ENCODE data around the gene PDZD2.
"Not testable (repeated sequence)": the region's sequence is repeated elsewhere in the genome, so short reads cannot be mapped to it uniquely, and the experiment has no call there.

Gene PDZD2

GRCh38 chr5:31688515-31689092, 49.7 kb downstream of the PDZD2 start:
- Histone ChIP-seq H3K9me3 (ENCODE audit: insufficient read depth, low read depth, low read length) (no peaks in the 10 kb centered on the region), H3K4me3 (ENCODE audit: low read length, poor library complexity, severe bottlenecking) (no peak overlapping the region), H3K27me3 (ENCODE audit: insufficient read depth, low read length, poor library complexity, severe bottlenecking) (no peaks in the 10 kb centered on the region), H3K36me3 (ENCODE audit: insufficient read depth, low read length) (no peaks in the 10 kb centered on the region), H3K4me1 (ENCODE audit: insufficient read depth, low read length, poor library complexity, severe bottlenecking) (no peaks in the 10 kb centered on the region), H4K20me1 (ENCODE audit: insufficient read depth, low read length, poor library complexity, severe bottlenecking) (no peaks in the 10 kb centered on the region), H3K9me2 (replicated peaks; ENCODE audit: low read depth, low read length) (no peaks in the 10 kb centered on the region), H3K9ac (ENCODE audit: low read depth, low read length, poor library complexity, severe bottlenecking) (no peak overlapping the region), H3K4me2 (ENCODE audit: low read depth, low read length, poor library complexity, severe bottlenecking) (no peak overlapping the region), H3K79me2 (ENCODE audit: insufficient read depth, low read length) (no peaks in the 10 kb centered on the region), H2AFZ (ENCODE audit: low read length) (no peak overlapping the region), H3F3A (ENCODE audit: low read depth) (no peaks in the 10 kb centered on the region)
- TF ChIP-seq CTCF (conservative IDR thresholded peaks at IDR 0.05; ENCODE audit: low read length) (no peak), EZH2phosphoT487 (IDR thresholded peaks at IDR 0.05; ENCODE audit: borderline replicate concordance) (no peak)

- not testable (repeated sequence) for H3K79me2 ChIP-seq (ENCODE audit: insufficient read depth, low read length); H3F3A ChIP-seq (ENCODE audit: low read depth); H3K4me2 ChIP-seq (ENCODE audit: low read depth, low read length, poor library complexity, severe bottlenecking); H3K27me3 ChIP-seq (ENCODE audit: insufficient read depth, low read length, poor library complexity, severe bottlenecking); H3K9ac ChIP-seq (ENCODE audit: low read depth, low read length, poor library complexity, severe bottlenecking); H3K4me3 ChIP-seq (ENCODE audit: low read length, poor library complexity, severe bottlenecking); H3K9me2 ChIP-seq (replicated peaks; ENCODE audit: low read depth, low read length); H3K4me1 ChIP-seq (ENCODE audit: insufficient read depth, low read length, poor library complexity, severe bottlenecking); H4K20me1 ChIP-seq (ENCODE audit: insufficient read depth, low read length, poor library complexity, severe bottlenecking); H3K36me3 ChIP-seq (ENCODE audit: insufficient read depth, low read length); H2AFZ ChIP-seq (ENCODE audit: low read length); H3K9me3 ChIP-seq (ENCODE audit: insufficient read depth, low read depth, low read length)
These were observed 52.5 kb downstream of the PDZD2 start for GRCh38 chr5:31691408-31691807.

GRCh38 chr5:31692561-31693221, 53.8 kb downstream of the PDZD2 start:
- TF ChIP-seq EZH2phosphoT487 (IDR thresholded peaks at IDR 0.05; ENCODE audit: borderline replicate concordance) (no peak), CTCF (conservative IDR thresholded peaks at IDR 0.05; ENCODE audit: low read length) (no peak)
- H3K9ac ChIP-seq (ENCODE audit: low read depth, low read length, poor library complexity, severe bottlenecking) = no peak overlapping the region

GRCh38 chr5:31698673-31699072, 59.7 kb downstream of the PDZD2 start:
- Histone ChIP-seq H3K27me3 (ENCODE audit: insufficient read depth, low read length, poor library complexity, severe bottlenecking) (no peaks in the 10 kb centered on the region), H3K9me2 (replicated peaks; ENCODE audit: low read depth, low read length) (no peaks in the 10 kb centered on the region), H3K4me2 (ENCODE audit: low read depth, low read length, poor library complexity, severe bottlenecking) (no peak overlapping the region), H4K20me1 (ENCODE audit: insufficient read depth, low read length, poor library complexity, severe bottlenecking) (no peaks in the 10 kb centered on the region), H3K4me1 (ENCODE audit: insufficient read depth, low read length, poor library complexity, severe bottlenecking) (no peaks in the 10 kb centered on the region), H3K9me3 (ENCODE audit: insufficient read depth, low read depth, low read length) (no peaks in the 10 kb centered on the region), H3K4me3 (ENCODE audit: low read length, poor library complexity, severe bottlenecking) (no peak overlapping the region), H3K36me3 (ENCODE audit: insufficient read depth, low read length) (no peaks in the 10 kb centered on the region), H3K9ac (ENCODE audit: low read depth, low read length, poor library complexity, severe bottlenecking) (no peak overlapping the region), H2AFZ (ENCODE audit: low read length) (no peak overlapping the region), H3F3A (ENCODE audit: low read depth) (no peaks in the 10 kb centered on the region), H3K79me2 (ENCODE audit: insufficient read depth, low read length) (no peaks in the 10 kb centered on the region)
- no peak for TF ChIP-seq EZH2phosphoT487 (IDR thresholded peaks at IDR 0.05; ENCODE audit: borderline replicate concordance)
- no peak for TF ChIP-seq CTCF (conservative IDR thresholded peaks at IDR 0.05; ENCODE audit: low read length)

More at GRCh38 chr5:31692561-31693221, 53.8 kb downstream of the PDZD2 start:
- Histone ChIP-seq H3K9me3 (ENCODE audit: insufficient read depth, low read depth, low read length) (no peaks in the 10 kb centered on the region), H3K4me3 (ENCODE audit: low read length, poor library complexity, severe bottlenecking) (no peak overlapping the region), H3K4me1 (ENCODE audit: insufficient read depth, low read length, poor library complexity, severe bottlenecking) (no peaks in the 10 kb centered on the region), H3K36me3 (ENCODE audit: insufficient read depth, low read length) (no peaks in the 10 kb centered on the region), H4K20me1 (ENCODE audit: insufficient read depth, low read length, poor library complexity, severe bottlenecking) (no peaks in the 10 kb centered on the region), H3K27me3 (ENCODE audit: insufficient read depth, low read length, poor library complexity, severe bottlenecking) (no peaks in the 10 kb centered on the region), H3K79me2 (ENCODE audit: insufficient read depth, low read length) (no peaks in the 10 kb centered on the region), H3F3A (ENCODE audit: low read depth) (no peaks in the 10 kb centered on the region), H3K9me2 (replicated peaks; ENCODE audit: low read depth, low read length) (no peaks in the 10 kb centered on the region), H2AFZ (ENCODE audit: low read length) (no peak overlapping the region), H3K4me2 (ENCODE audit: low read depth, low read length, poor library complexity, severe bottlenecking) (no peak overlapping the region)

Measured in Loucy (cell line).